ENCODE data around the gene TOM1L1. TPM values are rescaled to one million over a fixed set of nuclear protein-coding genes. Genes with fewer than 3 reads are reported as not detected.

Gene TOM1L1
- total and polyA plus RNA-seq, 2 of the 8 experiments (the other 6 are each of a cell fraction or from before 2014, with no cell fraction given), result 47.0 to 60.8 TPM

- H3K4me2 ChIP-seq (ENCODE audit: insufficient read depth in 1 of 2, low read depth in 2 of 2, low read length in 2 of 2), result no peak overlapping the region
- H2AFZ ChIP-seq (ENCODE audit: low read length), result no peak overlapping the region
- ChIA-PET CTCF (ENCODE audit: partially characterized antibody) (interaction anchor here (0.8 to 1.4 kb wide), 2 partner anchors 16 to 367 kb away, joined by 3 to 4 read pairs; no protein-coding TSS in a partner anchor), POLR2A (ENCODE audit: partially characterized antibody) (interaction anchor here (1.6 kb wide), 1 partner anchor 22 kb away, joined by 3 read pairs; the partner anchor contains the start of genes COX11 and STXBP4)
- H3K27ac ChIP-seq (ENCODE audit: low read depth, low read length), result no peak overlapping the region
- no peak overlapping the region for H2BK15ac ChIP-seq (ENCODE audit: low read length)
- no peak overlapping the region for H3K4ac ChIP-seq (replicated peaks; ENCODE audit: insufficient read length, low read depth, low read length)
- H3K79me1 ChIP-seq (ENCODE audit: low read depth, low read length), result no peaks in the 10 kb centered on the region
- H3K4me1 ChIP-seq (replicated peaks in 1 of 4; ENCODE audit: control insufficient read depth in 3 of 4, insufficient read depth in 4 of 4, low read length in 3 of 4), result no peaks in the 10 kb centered on the region
- no peak overlapping the region for H2BK5ac ChIP-seq (ENCODE audit: low read depth, low read length)
- H2BK20ac ChIP-seq (ENCODE audit: low read length), result no peak overlapping the region
- 89% methylated on average over 4 of the region's 4 CpGs; no CpG with 5 or more reads in 1 of the 2 experiments for WGBS, 2 experiments (ENCODE audit: extremely low coverage in 1 of 2, insufficient coverage in 1 of 2, insufficient read length in 1 of 2, insufficient replicate concordance in 2 of 2, low coverage in 1 of 2, low lambda C conversion rate in 2 of 2, missing lambda C conversion rate in 1 of 2)
- FAIRE-seq (no peak), DNase-seq (ENCODE audit: low read depth in 1 of 2, low spot score in 2 of 2) (no peak)
- H3K9ac ChIP-seq (replicated peaks in 1 of 4; ENCODE audit: extremely low read depth in 1 of 4, low read depth in 3 of 4, low read length in 3 of 4), result no peak overlapping the region
- H3K27me3 ChIP-seq (replicated peaks in 1 of 4; ENCODE audit: control insufficient read depth in 3 of 4, extremely low read depth in 1 of 4, insufficient read depth in 3 of 4, low read length in 3 of 4), result no peaks in the 10 kb centered on the region
- peaks cover 0 to 4% (median 0%) of the 10 kb centered on the region in 4 experiments; a peak in 1 of 8 replicates for H3K36me3 ChIP-seq (ENCODE audit: control insufficient read depth in 2 of 4, insufficient read depth in 4 of 4, low read length in 3 of 4)
- H4K8ac ChIP-seq (ENCODE audit: extremely low read depth, insufficient read depth, low read length), result no peak overlapping the region
- no peaks in the 10 kb centered on the region for H3K9me3 ChIP-seq (ENCODE audit: insufficient read depth in 2 of 2, low read depth in 1 of 2, low read length in 1 of 2)
- H2BK12ac ChIP-seq (ENCODE audit: low read depth, low read length), result no peak overlapping the region
- H3K18ac ChIP-seq (ENCODE audit: extremely low read depth, low read length), result no peak overlapping the region
- H2BK120ac ChIP-seq (replicated peaks; ENCODE audit: low read depth, low read length), result no peak overlapping the region
- H2AK5ac ChIP-seq (ENCODE audit: low read depth, low read length), result no peak overlapping the region
- H4K91ac ChIP-seq (replicated peaks; ENCODE audit: insufficient read length, low read length), result no peak overlapping the region
- H3K14ac ChIP-seq (ENCODE audit: insufficient read length), result no peak overlapping the region
- H3K79me2 ChIP-seq (ENCODE audit: control insufficient read depth in 1 of 2, insufficient read depth in 2 of 2, low read length in 2 of 2), result 0 out of 4 replicates have a peak, but pooled peaks cover 0 to 1% of the 10 kb centered on the region in 2 experiments
- no peaks in the 10 kb centered on the region for H3K23me2 ChIP-seq (ENCODE audit: low read depth, low read length)
- H3K23ac ChIP-seq (ENCODE audit: insufficient read length), result no peak overlapping the region
- no peak overlapping the region for H3K4me3 ChIP-seq (ENCODE audit: extremely low read depth in 1 of 4, insufficient read depth in 2 of 4, low read depth in 3 of 4, low read length in 4 of 4)
- TF ChIP-seq BRCA1 (IDR thresholded peaks at IDR 0.05; ENCODE audit: low read depth, low read length) (no peak), HDAC2 (IDR thresholded peaks at IDR 0.05; ENCODE audit: borderline replicate concordance in 1 of 2, low read depth in 2 of 2, low read length in 2 of 2) (no peak), POU5F1 (IDR thresholded peaks at IDR 0.05; ENCODE audit: low read depth, low read length) (no peak), FOSL1 (IDR thresholded peaks at IDR 0.05; ENCODE audit: insufficient read depth, low read depth, low read length) (no peak), SP2 (IDR thresholded peaks at IDR 0.05; ENCODE audit: low read length) (no peak), EP300 (IDR thresholded peaks at IDR 0.05; ENCODE audit: borderline replicate concordance in 1 of 2, low read depth in 2 of 2, low read length in 2 of 2) (no peak), RBBP5 (IDR thresholded peaks at IDR 0.05; ENCODE audit: borderline replicate concordance, low read depth, low read length) (no peak), SIX5 (IDR thresholded peaks at IDR 0.05; ENCODE audit: low read depth, low read length) (no peak), RXRA (IDR thresholded peaks at IDR 0.05; ENCODE audit: insufficient read depth, low read depth, low read length) (no peak), SUZ12 (IDR thresholded peaks at IDR 0.05; ENCODE audit: low read length) (no peak), MAX (IDR thresholded peaks at IDR 0.05) (no peak)
- no peaks in the 10 kb centered on the region for H4K20me1 ChIP-seq (replicated peaks in 1 of 2; ENCODE audit: control insufficient read depth in 1 of 2, insufficient read depth in 2 of 2, low read length in 2 of 2)
- no peak overlapping the region for H4K5ac ChIP-seq (ENCODE audit: insufficient read length, low read depth, low read length)
- H3K56ac ChIP-seq (replicated peaks; ENCODE audit: insufficient read length, low read depth, low read length), result no peak overlapping the region
Observed at GRCh38 chr17:54990118-54990517, 89.5 kb downstream of the TOM1L1 start.
